NT2/D1 (cell line): ENCODE results near the gene HERPUD1.

Experiments used
- DNase-seq: peaks from one replicate; pipeline ENCODE4 v3.0.0-alpha.2; 2011; ENCODE audit warnings: low read depth, low spot score
- H3K27me3 ChIP-seq: 2 replicates; pipeline ENCODE4 v1.6.0; 2011; ENCODE audit warnings: mild to moderate bottlenecking; ENCODE audit not compliant: insufficient read length, insufficient read depth
- H3K36me3 ChIP-seq: 2 replicates; pipeline ENCODE4 v1.6.1; 2011; ENCODE audit warnings: mild to moderate bottlenecking, low read length, mixed read lengths; ENCODE audit not compliant: insufficient read depth, insufficient read length
- H3K4me1 ChIP-seq: 2 replicates; pipeline ENCODE4 v1.5.1; 2011; ENCODE audit not compliant: insufficient read depth, insufficient read length
- H3K4me3 ChIP-seq: 2 replicates; pipeline ENCODE4 v1.5.1; 2011; ENCODE audit warnings: low read depth; ENCODE audit not compliant: insufficient read length
- H3K9ac ChIP-seq: 2 replicates; pipeline ENCODE4 v1.6.0; 2011; ENCODE audit warnings: low read depth; ENCODE audit not compliant: insufficient read length
- H3K9me3 ChIP-seq: 2 replicates; pipeline ENCODE4 v1.5.1; 2011; ENCODE audit warnings: mild to moderate bottlenecking, low read length; ENCODE audit not compliant: insufficient read depth
- SUZ12 ChIP-seq: IDR thresholded peaks from 2 replicates; pipeline ENCODE4 v1.6.1; 2011; ENCODE audit not compliant: insufficient read length, insufficient read depth; ENCODE audit errors: extremely low read depth
- YY1 ChIP-seq: IDR thresholded peaks from 2 replicates; pipeline ENCODE4 v1.6.1; 2011; ENCODE audit not compliant: insufficient read length, insufficient read depth
- ZNF274 ChIP-seq: IDR thresholded peaks from 2 replicates; pipeline ENCODE4 v1.6.1; 2011; ENCODE audit warnings: mild to moderate bottlenecking, low read depth, low read length

The HERPUD1 gene

DNA sequence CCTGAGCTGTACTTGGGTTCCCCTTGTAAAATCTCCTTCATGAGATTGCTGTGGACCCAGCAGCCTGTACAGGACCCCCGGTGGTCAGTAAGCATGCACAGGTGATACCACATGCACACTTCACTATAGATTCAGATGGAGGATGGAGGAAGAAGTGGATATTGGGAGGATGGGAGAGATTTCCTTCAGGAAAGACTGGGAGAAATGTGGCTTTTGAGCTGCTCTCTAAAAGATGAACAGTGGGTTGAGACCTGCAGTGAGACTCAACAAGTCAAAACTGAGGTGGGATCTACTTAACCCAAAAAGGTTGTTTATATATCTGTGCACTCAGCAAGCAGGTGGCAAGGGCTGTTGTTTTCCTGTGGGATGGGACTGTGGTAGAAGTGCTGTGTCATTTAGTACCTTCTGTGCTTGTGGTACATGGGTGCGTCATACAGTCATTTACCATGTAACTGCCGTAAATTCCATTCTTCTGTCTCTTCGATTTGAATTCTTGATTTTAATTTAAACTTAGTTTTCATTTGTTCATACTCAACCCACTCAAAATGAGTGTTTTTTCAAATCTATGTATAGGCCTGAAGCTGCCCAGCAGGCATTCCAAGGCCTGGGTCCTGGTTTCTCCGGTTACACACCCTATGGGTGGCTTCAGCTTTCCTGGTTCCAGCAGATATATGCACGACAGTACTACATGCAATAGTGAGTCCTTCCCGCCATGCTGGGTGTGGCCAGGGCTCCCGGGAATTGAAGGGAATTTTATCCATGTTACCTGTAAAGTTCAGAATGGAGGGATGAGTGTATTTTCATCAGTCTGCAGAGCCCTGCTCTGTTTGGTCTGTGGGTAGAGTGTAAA, 6.9 kb downstream of the HERPUD1 start:
- no peaks in the 10 kb centered on the region for H3K4me1 ChIP-seq
- no peak overlapping the region for H3K9ac ChIP-seq
- H3K4me3 ChIP-seq, result no peak overlapping the region
- no peak for DNase-seq
- no peak for TF ChIP-seq ZNF274
- TF ChIP-seq SUZ12, result no peak
- no peak for TF ChIP-seq YY1
- H3K27me3 ChIP-seq, result no peaks in the 10 kb centered on the region
- H3K36me3 ChIP-seq, result peaks cover 97% of the 10 kb centered on the region
- no peaks in the 10 kb centered on the region for H3K9me3 ChIP-seq

DNA sequence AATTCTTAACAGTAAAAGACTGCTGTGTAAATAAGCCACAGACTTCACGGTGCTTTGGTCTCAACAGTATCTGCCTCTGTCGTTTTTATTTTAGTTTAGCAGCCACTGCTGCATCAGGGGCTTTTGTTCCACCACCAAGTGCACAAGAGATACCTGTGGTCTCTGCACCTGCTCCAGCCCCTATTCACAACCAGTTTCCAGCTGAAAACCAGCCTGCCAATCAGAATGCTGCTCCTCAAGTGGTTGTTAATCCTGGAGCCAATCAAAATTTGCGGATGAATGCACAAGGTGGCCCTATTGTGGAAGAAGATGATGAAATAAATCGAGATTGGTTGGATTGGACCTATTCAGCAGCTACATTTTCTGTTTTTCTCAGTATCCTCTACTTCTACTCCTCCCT, 7.9 kb downstream of the HERPUD1 start:
- no peak overlapping the region for H3K9ac ChIP-seq
- no peaks in the 10 kb centered on the region for H3K4me1 ChIP-seq

DNA sequence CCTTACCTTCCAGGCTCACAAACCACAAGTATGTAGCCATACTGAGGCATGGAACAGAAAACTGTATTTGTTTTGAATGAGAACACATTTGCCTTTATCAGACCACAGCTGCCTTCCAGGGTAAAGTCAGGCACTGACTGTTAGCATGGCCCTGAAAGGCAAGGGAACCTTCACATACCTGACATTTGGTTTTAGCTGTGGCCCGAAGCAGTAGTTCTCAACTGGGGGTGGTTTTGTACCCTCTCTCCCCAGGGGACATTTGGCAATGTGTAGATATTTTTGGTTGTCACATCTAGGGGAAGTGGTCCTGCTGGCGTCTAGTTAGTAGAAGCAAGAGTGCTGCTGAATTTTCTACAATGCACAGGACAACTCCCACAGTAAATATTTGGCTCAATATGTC, 9.2 kb downstream of the HERPUD1 start:
- TF ChIP-seq ZNF274 (no peak), YY1 (no peak), SUZ12 (no peak)
- no peaks in the 10 kb centered on the region for H3K9me3 ChIP-seq
- no peak overlapping the region for H3K9ac ChIP-seq
- DNase-seq, result no peak
- no peaks in the 10 kb centered on the region for H3K4me1 ChIP-seq
- peaks cover 90% of the 10 kb centered on the region for H3K36me3 ChIP-seq
- no peaks in the 10 kb centered on the region for H3K27me3 ChIP-seq
- H3K4me3 ChIP-seq, result no peak overlapping the region

More for the DNA sequence above, 7.9 kb downstream of the HERPUD1 start:
- H3K4me3 ChIP-seq, result no peak overlapping the region
- DNase-seq, result no peak
- no peak for TF ChIP-seq SUZ12
- TF ChIP-seq ZNF274, result no peak
- no peak for TF ChIP-seq YY1
- H3K27me3 ChIP-seq, result no peaks in the 10 kb centered on the region
- H3K36me3 ChIP-seq, result peaks cover 96% of the 10 kb centered on the region
- H3K9me3 ChIP-seq, result no peaks in the 10 kb centered on the region

DNA sequence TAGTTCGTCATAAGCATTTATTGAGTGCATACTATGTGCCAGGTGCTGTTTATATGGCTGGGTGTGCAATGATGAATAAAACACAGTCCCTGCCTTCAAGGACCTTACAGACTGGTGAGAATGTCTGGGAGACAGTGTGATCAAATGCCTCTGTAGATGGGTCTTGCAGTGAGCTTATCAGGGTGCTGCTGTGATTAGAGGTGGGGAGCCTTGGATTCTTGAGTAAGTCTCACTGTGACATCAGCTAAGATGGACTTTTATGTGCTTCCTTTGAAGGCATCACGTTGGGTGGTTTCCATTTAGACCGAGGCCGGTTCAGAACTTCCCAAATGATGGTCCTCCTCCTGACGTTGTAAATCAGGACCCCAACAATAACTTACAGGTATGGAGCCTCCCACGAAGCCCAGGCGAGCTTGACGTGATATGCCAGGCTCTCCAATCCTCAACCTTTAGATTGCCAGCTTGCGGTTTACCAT, 10.0 kb downstream of the HERPUD1 start:
- Histone ChIP-seq H3K27me3 (no peaks in the 10 kb centered on the region), H3K36me3 (peaks cover 82% of the 10 kb centered on the region), H3K9ac (no peak overlapping the region), H3K4me3 (no peak overlapping the region), H3K9me3 (no peaks in the 10 kb centered on the region), H3K4me1 (peaks cover 2% of the 10 kb centered on the region)
- TF ChIP-seq SUZ12 (no peak), ZNF274 (no peak), YY1 (no peak)
- no peak for DNase-seq

DNA sequence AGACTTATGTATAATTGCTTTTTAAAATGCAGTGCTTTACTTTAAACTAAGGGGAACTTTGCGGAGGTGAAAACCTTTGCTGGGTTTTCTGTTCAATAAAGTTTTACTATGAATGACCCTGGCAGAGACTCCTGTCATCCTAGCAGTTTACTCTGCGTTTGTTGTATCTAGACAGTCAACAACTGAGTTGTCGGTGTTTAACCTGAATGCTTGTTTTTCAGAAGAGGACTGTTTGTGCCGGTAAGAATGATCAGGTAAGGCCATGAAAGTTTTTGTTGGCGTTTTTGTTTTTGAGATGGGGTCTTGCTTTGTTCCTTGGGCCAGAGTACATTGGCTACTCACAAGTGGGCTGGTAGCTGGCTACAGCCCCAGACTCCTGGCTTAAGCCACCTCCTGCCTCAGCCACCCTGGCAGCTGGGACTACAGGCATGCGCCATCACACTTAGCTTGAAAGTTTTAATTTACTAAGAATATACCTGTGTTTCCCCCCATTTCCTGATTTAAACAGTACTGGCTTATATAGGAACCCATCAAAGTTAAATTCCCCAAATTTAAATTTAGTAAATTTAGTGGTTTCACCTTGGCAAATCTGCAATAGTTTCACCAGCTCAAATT, 11.9 kb downstream of the HERPUD1 start:
- H3K4me1 ChIP-seq, result peaks cover 3% of the 10 kb centered on the region
- H3K9ac ChIP-seq, result no peak overlapping the region
- no peak overlapping the region for H3K4me3 ChIP-seq
- H3K36me3 ChIP-seq, result peaks cover 64% of the 10 kb centered on the region
- no peak for DNase-seq
- H3K9me3 ChIP-seq, result no peaks in the 10 kb centered on the region
- TF ChIP-seq SUZ12, result no peak
- no peak for TF ChIP-seq ZNF274
- no peak for TF ChIP-seq YY1
- no peaks in the 10 kb centered on the region for H3K27me3 ChIP-seq

DNA sequence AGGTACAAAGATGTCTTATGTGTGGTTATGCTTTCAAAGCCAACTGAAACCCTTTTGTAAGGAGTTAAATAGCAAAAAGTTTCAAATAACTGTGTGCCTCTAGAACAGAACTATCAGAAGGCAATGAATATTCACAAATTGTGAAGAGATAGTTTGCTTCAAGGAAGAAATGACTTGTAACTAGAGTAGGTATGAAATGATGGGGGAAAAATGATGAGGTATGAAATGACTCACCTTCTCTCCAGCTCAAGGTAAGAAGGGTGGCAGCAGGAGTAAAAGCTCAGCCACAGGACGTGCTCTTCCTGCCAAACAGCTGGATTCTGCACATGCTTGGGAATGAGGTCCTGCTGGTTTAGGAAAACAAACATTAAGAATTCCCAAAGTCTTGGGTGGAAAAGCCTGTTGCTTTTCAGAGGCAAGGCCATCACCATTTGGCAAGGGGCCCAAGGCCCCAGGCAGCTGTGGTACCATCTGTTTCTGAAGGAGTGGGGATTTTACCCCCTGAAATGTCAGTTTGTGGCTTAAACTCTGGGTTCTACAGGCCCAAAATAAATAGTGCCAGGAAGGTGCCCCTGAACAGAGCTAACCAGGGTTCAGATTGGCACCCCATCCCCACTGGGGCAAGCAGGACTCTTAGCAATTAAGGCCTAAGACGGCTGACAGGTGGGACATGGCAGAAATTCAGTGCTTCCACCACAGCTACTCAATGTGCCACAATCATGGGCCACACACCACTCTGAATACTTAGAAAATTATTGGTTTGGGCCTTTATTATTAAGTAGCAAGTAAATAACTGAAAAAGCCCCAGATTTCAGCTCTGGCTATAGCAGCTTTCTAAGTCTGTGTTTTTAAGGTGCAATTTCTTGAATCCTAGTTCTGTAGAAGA, 13.3 kb downstream of the HERPUD1 start:
- H3K9me3 ChIP-seq, result no peaks in the 10 kb centered on the region
- H3K4me1 ChIP-seq, result peaks cover 3% of the 10 kb centered on the region
- TF ChIP-seq ZNF274 (no peak), YY1 (no peak), SUZ12 (no peak)
- DNase-seq, result no peak
- peaks cover 52% of the 10 kb centered on the region for H3K36me3 ChIP-seq
- no peak overlapping the region for H3K9ac ChIP-seq
- no peaks in the 10 kb centered on the region for H3K27me3 ChIP-seq
- no peak overlapping the region for H3K4me3 ChIP-seq
